ENCODE measurements around the gene SLC6A8.
A peak's percentile ranks its signal among the peaks of the same experiment; 100 is the strongest.

SLC6A8 gene

GRCh38 chrX:153717445-153717844, 29.7 kb downstream of the SLC6A8 start:
- no peak for TF ChIP-seq CTCF (IDR thresholded peaks at IDR 0.05; ENCODE audit: poor library complexity, severe bottlenecking)
- H3K27me3 ChIP-seq (ENCODE audit: insufficient read depth, poor library complexity, severe bottlenecking) = no peaks in the 10 kb centered on the region
- no peak overlapping the region for H3K4me3 ChIP-seq (ENCODE audit: severe bottlenecking)
- H3K27ac ChIP-seq (ENCODE audit: poor library complexity, severe bottlenecking) = no peak overlapping the region
- ATAC-seq (ENCODE audit: low read depth) (no peak), DNase-seq (ENCODE audit: low spot score) (no peak)
- no peaks in the 10 kb centered on the region for H3K4me1 ChIP-seq (ENCODE audit: insufficient read depth, poor library complexity, severe bottlenecking)
- peaks cover 82% of the 10 kb centered on the region for H3K36me3 ChIP-seq (ENCODE audit: low read depth)
- no peaks in the 10 kb centered on the region for H3K9me3 ChIP-seq (ENCODE audit: severe bottlenecking)

GRCh38 chrX:153719238-153719637, 31.5 kb downstream of the SLC6A8 start:
- ATAC-seq (ENCODE audit: low read depth) (no peak), DNase-seq (ENCODE audit: low spot score) (no peak)
- Histone ChIP-seq H3K27me3 (ENCODE audit: insufficient read depth, poor library complexity, severe bottlenecking) (no peaks in the 10 kb centered on the region), H3K4me1 (ENCODE audit: insufficient read depth, poor library complexity, severe bottlenecking) (no peaks in the 10 kb centered on the region), H3K9me3 (ENCODE audit: severe bottlenecking) (no peaks in the 10 kb centered on the region), H3K27ac (ENCODE audit: poor library complexity, severe bottlenecking) (no peak overlapping the region), H3K36me3 (ENCODE audit: low read depth) (peaks cover 73% of the 10 kb centered on the region), H3K4me3 (ENCODE audit: severe bottlenecking) (no peak overlapping the region)
- TF ChIP-seq CTCF (IDR thresholded peaks at IDR 0.05; ENCODE audit: poor library complexity, severe bottlenecking) = no peak

- Histone ChIP-seq H3K4me1 (ENCODE audit: insufficient read depth, poor library complexity, severe bottlenecking) (no peaks in the 10 kb centered on the region), H3K9me3 (ENCODE audit: severe bottlenecking) (no peaks in the 10 kb centered on the region), H3K27ac (ENCODE audit: poor library complexity, severe bottlenecking) (no peak overlapping the region), H3K36me3 (ENCODE audit: low read depth) (peaks cover 68% of the 10 kb centered on the region), H3K4me3 (ENCODE audit: severe bottlenecking) (no peak overlapping the region), H3K27me3 (ENCODE audit: insufficient read depth, poor library complexity, severe bottlenecking) (no peaks in the 10 kb centered on the region)
- TF ChIP-seq CTCF (IDR thresholded peaks at IDR 0.05; ENCODE audit: poor library complexity, severe bottlenecking) = no peak
- ATAC-seq (ENCODE audit: low read depth) (no peak), DNase-seq (ENCODE audit: low spot score) (no peak)
These were observed 32.0 kb downstream of the SLC6A8 start for GRCh38 chrX:153719701-153720100.

GRCh38 chrX:153722704-153723350, 35.1 kb downstream of the SLC6A8 start:
- Histone ChIP-seq H3K4me3 (ENCODE audit: severe bottlenecking) (peak overlapping the region; percentile 73), H3K9me3 (ENCODE audit: severe bottlenecking) (no peaks in the 10 kb centered on the region), H3K27ac (ENCODE audit: poor library complexity, severe bottlenecking) (peak overlapping the region; percentile 83), H3K27me3 (ENCODE audit: insufficient read depth, poor library complexity, severe bottlenecking) (no peaks in the 10 kb centered on the region), H3K4me1 (ENCODE audit: insufficient read depth, poor library complexity, severe bottlenecking) (peaks cover 12% of the 10 kb centered on the region), H3K36me3 (ENCODE audit: low read depth) (peaks cover 45% of the 10 kb centered on the region)
- no peak for DNase-seq (ENCODE audit: low spot score)
- TF ChIP-seq CTCF (IDR thresholded peaks at IDR 0.05; ENCODE audit: poor library complexity, severe bottlenecking) = no peak
- ATAC-seq (ENCODE audit: low read depth) = no peak; the same call in 2 of the 3 replicates
